Bladder microvascular endothelial cell (primary cell): ENCODE measurements around the gene SERPINB10. TPM values are rescaled to one million over a fixed set of nuclear protein-coding genes. Genes with fewer than 3 reads are reported as not detected.

Experiments
- total RNA-seq: library from RNA; depleted of rRNA; stranded (reverse); fragments of >200 nt; gene quantifications from 2 replicates; pipeline ENCODE4 v1.2.3, GENCODE V29; 2014

Gene SERPINB10, protein sequence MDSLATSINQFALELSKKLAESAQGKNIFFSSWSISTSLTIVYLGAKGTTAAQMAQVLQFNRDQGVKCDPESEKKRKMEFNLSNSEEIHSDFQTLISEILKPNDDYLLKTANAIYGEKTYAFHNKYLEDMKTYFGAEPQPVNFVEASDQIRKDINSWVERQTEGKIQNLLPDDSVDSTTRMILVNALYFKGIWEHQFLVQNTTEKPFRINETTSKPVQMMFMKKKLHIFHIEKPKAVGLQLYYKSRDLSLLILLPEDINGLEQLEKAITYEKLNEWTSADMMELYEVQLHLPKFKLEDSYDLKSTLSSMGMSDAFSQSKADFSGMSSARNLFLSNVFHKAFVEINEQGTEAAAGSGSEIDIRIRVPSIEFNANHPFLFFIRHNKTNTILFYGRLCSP
- not detected in 2 replicates for total RNA-seq

DNA sequence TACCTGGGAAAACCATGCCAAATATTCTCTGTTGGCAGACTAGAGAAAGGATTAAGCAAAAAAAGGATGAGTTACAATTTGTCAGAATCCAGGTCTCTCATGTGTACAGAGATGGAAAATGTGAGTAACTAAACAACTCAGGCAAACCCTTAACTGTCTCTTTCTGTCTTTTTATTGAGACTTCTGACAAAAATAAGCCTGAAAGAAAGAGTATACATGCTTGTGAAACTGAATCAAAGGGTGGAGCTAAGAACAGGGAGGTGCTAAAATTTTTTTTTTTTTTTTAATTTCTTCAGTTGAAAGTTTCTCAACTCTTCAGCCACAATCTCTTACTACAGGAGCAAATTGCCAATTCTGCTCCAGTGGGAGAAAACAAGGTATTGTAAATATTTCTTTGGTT is at the start of gene SERPINB10:
TSS of gene SERPINB10 (plus strand) at position 295 of the 400 bp plus-strand sequence. CDS start 7,553 bp downstream, outside the sequence.

DNA sequence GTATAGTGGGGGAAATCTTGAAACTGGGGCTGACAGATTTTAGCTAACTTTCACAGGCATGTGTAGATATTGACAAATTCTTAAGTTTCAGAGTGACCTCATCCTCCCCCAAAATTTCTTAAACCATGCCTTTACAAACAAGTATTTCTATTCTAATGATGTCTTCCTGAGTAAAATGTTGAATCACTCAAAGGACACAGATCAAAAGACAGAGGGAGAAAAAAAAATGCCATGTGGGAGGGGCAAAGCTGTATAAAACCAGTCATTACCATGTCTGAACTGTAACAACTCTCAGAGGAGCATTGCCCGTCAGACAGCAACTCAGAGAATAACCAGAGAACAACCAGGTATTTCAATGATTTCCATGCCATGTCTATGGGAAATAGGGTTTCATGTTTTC is 20.3 kb upstream of the SERPINB10 start, which contains the start of gene SERPINB2:
TSS of gene SERPINB2 (plus strand) at position 282 of the 400 bp plus-strand sequence. CDS start 3,740 bp downstream, outside the sequence.

DNA sequence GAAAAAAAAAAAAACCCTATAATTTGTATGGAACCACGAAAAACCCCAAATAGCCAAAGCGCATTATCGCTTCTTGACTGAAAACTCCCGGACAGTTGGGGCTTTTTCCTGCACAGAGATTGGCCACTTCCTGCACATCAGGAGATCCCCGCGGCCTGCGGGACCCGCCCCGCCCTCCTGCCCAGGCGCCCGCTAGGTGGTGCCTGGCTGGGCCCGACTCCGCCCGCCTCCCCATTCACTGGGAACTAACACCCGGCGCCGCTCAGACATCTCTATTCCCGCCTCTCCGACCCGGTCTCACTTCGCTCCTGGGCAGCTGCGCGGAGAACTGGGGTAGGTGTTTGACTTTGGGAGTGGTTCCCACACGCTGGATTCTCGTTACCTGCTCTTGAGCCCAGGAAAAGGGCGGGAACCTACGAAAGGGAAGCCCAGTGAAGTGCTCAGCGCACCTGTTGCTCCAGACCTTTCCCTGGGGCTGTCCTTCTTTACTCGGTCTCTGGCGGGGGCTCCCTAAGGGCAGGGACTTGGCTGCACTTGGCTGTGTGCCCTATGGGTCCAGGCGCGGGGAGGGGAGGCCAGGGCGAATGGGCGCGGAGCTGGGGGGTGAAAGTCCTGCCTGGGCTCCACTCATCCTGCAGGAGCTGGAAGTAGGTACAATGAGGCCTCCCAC is 41.4 kb downstream of the SERPINB10 start, which contains the start of gene HMSD:
TSS of gene HMSD (plus strand) at position 234 of the 670 bp plus-strand sequence. CDS start 4,155 bp downstream, outside the sequence.

DNA sequence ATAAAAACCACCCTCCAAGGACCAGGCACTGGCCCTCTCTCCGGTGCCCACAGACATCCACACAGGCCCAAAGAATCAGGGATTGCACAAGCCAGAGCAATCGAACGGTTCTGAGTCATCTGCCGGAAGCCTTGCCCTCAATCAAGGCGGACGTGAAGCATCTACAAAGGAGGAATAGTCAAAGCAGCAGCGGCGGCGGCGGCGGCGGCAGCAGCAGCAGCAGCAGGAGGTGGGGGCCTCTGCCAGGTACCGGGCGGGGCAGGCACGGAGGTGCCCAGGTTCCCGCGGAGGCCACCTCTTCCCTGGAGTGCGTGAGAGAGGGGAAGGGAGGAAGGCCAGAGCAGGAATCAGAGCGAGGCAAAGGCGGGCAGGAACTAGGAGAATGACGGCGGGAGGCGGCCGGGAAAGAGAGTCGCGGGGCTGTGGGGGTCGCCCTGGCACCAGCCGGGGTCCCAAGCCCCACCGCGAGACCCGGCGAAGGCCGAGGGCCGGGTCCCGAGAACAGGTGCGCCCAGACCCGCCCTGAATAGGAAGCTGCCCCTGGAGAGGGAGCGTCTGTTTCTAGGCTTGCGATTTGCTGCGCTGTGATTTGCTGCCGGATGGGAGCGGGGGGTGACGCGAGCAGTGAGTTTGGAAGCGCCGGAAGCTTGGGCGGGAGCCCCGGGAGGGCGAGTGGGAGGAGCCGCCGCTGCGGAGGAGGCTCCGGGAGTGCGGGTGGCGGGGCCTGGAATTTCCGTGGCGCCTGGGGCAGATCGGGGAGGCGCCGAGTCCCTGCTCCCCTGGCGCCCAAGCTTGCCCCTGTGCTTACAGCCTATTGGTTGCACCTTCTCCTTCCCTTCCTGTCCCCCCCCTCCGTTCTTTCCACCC is 62.4 kb downstream of the SERPINB10 start, which contains the start of gene SERPINB8:
TSS of gene SERPINB8 (plus strand) at position 140 of the 867 bp plus-strand sequence. CDS start 8,228 bp downstream, outside the sequence.

Other genes with a start within 250 kb of the SERPINB10 start
- not detected in 2 replicates for gene SERPINB3, start 246.1 kb upstream of the SERPINB10 start, total RNA-seq
- not detected in 2 replicates for gene SERPINB11, start 205.0 kb upstream of the SERPINB10 start, total RNA-seq
- 0.16 TPM in 1 of 2 replicates, not detected in the other for gene SERPINB7, start 132.5 kb upstream of the SERPINB10 start, total RNA-seq
- 0.13 and 0.16 TPM in 2 replicates for gene SERPINB2, start 20.3 kb upstream of the SERPINB10 start, total RNA-seq
- gene HMSD, start 41.3 kb downstream of the SERPINB10 start, total RNA-seq = not detected in 2 replicates
- gene SERPINB8, start 62.1 kb downstream of the SERPINB10 start, total RNA-seq = 10.4 and 13.9 TPM in 2 replicates
- not detected in 2 replicates for gene LINC00305, start 241.1 kb downstream of the SERPINB10 start, total RNA-seq